Smooth muscle cell (in vitro differentiated cells): ENCODE results near the gene LYSMD1. TPM values are rescaled to one million over a fixed set of nuclear protein-coding genes. Genes with fewer than 3 reads are reported as not detected.

ENCODE experiments used
- DNase-seq: peaks from one replicate; lab custom pipeline; 2025; ENCODE audit not compliant: unreplicated experiment; lab: John Stamatoyannopoulos, UW
- H2AFZ ChIP-seq: fragments of 200-600 bp; sonication (generic); 2 replicates; pipeline ENCODE4 v1.6.0; 2016; ENCODE audit warnings: antibody characterized with exemption, low read depth, mild to moderate bottlenecking
- H3F3A ChIP-seq: fragments of 200-600 bp; sonication (generic); 2 replicates; pipeline ENCODE4 v1.6.0; 2017; ENCODE audit warnings: antibody characterized with exemption, low read depth
- H3K27ac ChIP-seq: fragments of 200-600 bp; sonication (generic); 2 replicates; pipeline ENCODE4 v1.5.1; 2016; ENCODE audit warnings: low read depth, mild to moderate bottlenecking
- H3K27me3 ChIP-seq: fragments of 200-600 bp; sonication (generic); 2 replicates; pipeline ENCODE4 v1.6.1; 2016; ENCODE audit warnings: low read depth, mild to moderate bottlenecking
- H3K36me3 ChIP-seq: fragments of 200-600 bp; sonication (generic); 2 replicates; pipeline ENCODE4 v1.5.1; 2016; ENCODE audit warnings: low read depth
- H3K4me1 ChIP-seq: fragments of 200-600 bp; sonication (generic); 2 replicates; pipeline ENCODE4 v1.5.1; 2016; ENCODE audit warnings: low read depth
- H3K4me2 ChIP-seq: fragments of 200-600 bp; sonication (generic); 2 replicates; pipeline ENCODE4 v1.6.0; 2016; ENCODE audit warnings: mild to moderate bottlenecking
- H3K4me3 ChIP-seq: fragments of 200-600 bp; sonication (generic); 2 replicates; pipeline ENCODE4 v1.5.1; 2016; ENCODE audit warnings: mild to moderate bottlenecking
- H3K79me2 ChIP-seq: fragments of 200-600 bp; sonication (generic); 2 replicates; pipeline ENCODE4 v1.6.0; 2016; ENCODE audit warnings: low read depth, mild to moderate bottlenecking
- H3K9ac ChIP-seq: fragments of 200-600 bp; sonication (generic); 2 replicates; pipeline ENCODE4 v1.6.0; 2016; ENCODE audit warnings: low read depth
- H3K9me3 ChIP-seq: fragments of 200-600 bp; sonication (generic); replicated peaks from 2 replicates; pipeline ENCODE4 v1.5.1; 2016; ENCODE audit warnings: low read depth
- H4K20me1 ChIP-seq: fragments of 200-600 bp; sonication (generic); 2 replicates; pipeline ENCODE4 v1.6.0; 2016; ENCODE audit warnings: low read depth
- WGBS: methylation state at CpG from one replicate; pipeline ENCODE4 v1.1.7; 2016; ENCODE audit warnings: low lambda C conversion rate; 5-methylcytosine and 5-hydroxymethylcytosine counted together
- polyA plus RNA-seq: library from polyadenylated mRNA; unstranded; fragments of >200 nt; fragmentation: Nextera tagmentation; extraction: Ambion mirVana; gene quantifications from 2 replicates; pipeline ENCODE4 v1.2.1, GENCODE V29; 2016
- total RNA-seq: library from RNA; depleted of rRNA; stranded (reverse); fragments of >200 nt; gene quantifications from 2 replicates; pipeline ENCODE4 v1.2.3, GENCODE V29; 2014
- TF ChIP-seq, protein P1 (sequence below): fragments of 200-600 bp; sonication (generic); IDR thresholded peaks from 2 replicates; pipeline ENCODE4 v1.5.1; 2017; ENCODE audit warnings: borderline replicate concordance, mild to moderate bottlenecking, antibody characterized with exemption; ENCODE audit not compliant: insufficient read depth, poor library complexity, severe bottlenecking

LYSMD1 gene
- total and polyA plus RNA-seq, 2 experiments from 2014 or later, result 2.5 to 9.7 TPM

- H3K4me2 ChIP-seq, result no peak overlapping the region
- H3K79me2 ChIP-seq, result peaks cover 35% of the 10 kb centered on the region
- H4K20me1 ChIP-seq, result no peaks in the 10 kb centered on the region
- H3K9me3 ChIP-seq, result no peaks in the 10 kb centered on the region
- no peak overlapping the region for H2AFZ ChIP-seq
- peaks cover 10% of the 10 kb centered on the region for H3K36me3 ChIP-seq
- peaks cover 9% of the 10 kb centered on the region for H3K4me1 ChIP-seq
- H3K27me3 ChIP-seq, result no peaks in the 10 kb centered on the region
- H3K27ac ChIP-seq, result no peak overlapping the region
- H3K9ac ChIP-seq, result no peak overlapping the region
- TF ChIP-seq, protein P1, sequence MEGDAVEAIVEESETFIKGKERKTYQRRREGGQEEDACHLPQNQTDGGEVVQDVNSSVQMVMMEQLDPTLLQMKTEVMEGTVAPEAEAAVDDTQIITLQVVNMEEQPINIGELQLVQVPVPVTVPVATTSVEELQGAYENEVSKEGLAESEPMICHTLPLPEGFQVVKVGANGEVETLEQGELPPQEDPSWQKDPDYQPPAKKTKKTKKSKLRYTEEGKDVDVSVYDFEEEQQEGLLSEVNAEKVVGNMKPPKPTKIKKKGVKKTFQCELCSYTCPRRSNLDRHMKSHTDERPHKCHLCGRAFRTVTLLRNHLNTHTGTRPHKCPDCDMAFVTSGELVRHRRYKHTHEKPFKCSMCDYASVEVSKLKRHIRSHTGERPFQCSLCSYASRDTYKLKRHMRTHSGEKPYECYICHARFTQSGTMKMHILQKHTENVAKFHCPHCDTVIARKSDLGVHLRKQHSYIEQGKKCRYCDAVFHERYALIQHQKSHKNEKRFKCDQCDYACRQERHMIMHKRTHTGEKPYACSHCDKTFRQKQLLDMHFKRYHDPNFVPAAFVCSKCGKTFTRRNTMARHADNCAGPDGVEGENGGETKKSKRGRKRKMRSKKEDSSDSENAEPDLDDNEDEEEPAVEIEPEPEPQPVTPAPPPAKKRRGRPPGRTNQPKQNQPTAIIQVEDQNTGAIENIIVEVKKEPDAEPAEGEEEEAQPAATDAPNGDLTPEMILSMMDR, result no peak
- H3F3A ChIP-seq, result no peaks in the 10 kb centered on the region
- WGBS, result 81% methylated on average over 1 of the region's 1 CpG
- H3K4me3 ChIP-seq, result no peak overlapping the region
- no peak for DNase-seq
Measured at GRCh38 chr1:151187205-151187604, 21.5 kb upstream of the LYSMD1 start.

GRCh38 chr1:151184211-151184610 is 18.5 kb upstream of the LYSMD1 start:
- Histone ChIP-seq H3K27ac (no peak overlapping the region), H2AFZ (no peak overlapping the region), H3F3A (no peaks in the 10 kb centered on the region), H3K27me3 (no peaks in the 10 kb centered on the region), H3K4me1 (peaks cover 7% of the 10 kb centered on the region), H3K4me3 (no peak overlapping the region), H3K4me2 (no peak overlapping the region), H3K9ac (no peak overlapping the region), H3K9me3 (no peaks in the 10 kb centered on the region), H3K79me2 (peaks cover 32% of the 10 kb centered on the region), H3K36me3 (peaks cover 18% of the 10 kb centered on the region), H4K20me1 (no peaks in the 10 kb centered on the region)
- 98% methylated on average over 10 of the region's 10 CpGs for WGBS
- TF ChIP-seq, protein P1, result no peak
- no peak for DNase-seq

DNA sequence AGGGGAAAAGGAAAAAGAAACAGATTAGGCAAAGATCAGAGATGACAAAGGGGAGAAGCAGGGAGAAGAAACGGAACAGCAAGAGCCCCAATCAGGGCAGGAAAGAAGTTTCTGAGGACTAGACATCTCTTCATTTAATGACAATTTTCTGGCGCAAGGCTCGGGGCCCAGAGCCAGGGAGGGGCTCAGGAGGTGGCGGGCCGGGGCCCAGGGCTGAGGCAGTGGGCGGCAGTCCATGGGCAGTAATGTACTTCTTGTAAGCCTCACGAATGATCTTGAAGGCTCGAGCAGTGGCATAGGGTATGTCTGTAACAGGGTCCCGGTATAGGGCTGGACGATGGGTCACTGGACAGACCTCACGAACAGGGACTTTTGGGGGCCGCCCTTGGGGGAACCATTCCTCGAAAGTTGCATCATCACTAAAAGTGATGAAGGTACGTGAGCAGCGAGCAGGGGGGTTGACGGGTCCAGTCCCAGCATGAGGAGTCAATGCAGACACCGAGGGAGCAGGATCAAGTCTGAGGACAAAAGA is 10.9 kb upstream of the LYSMD1 start:
- H3K4me1 ChIP-seq, result no peaks in the 10 kb centered on the region
- no peak for DNase-seq
- WGBS, result 98% methylated on average over 17 of the region's 17 CpGs
- no peaks in the 10 kb centered on the region for H3F3A ChIP-seq
- TF ChIP-seq, protein P1, result no peak
- H3K9me3 ChIP-seq, result no peaks in the 10 kb centered on the region
- H3K4me2 ChIP-seq, result no peak overlapping the region
- H3K27me3 ChIP-seq, result no peaks in the 10 kb centered on the region
- H4K20me1 ChIP-seq, result no peaks in the 10 kb centered on the region
- no peaks in the 10 kb centered on the region for H3K79me2 ChIP-seq
- H3K27ac ChIP-seq, result no peak overlapping the region
- H3K36me3 ChIP-seq, result peaks cover 11% of the 10 kb centered on the region
- no peak overlapping the region for H3K4me3 ChIP-seq
- no peak overlapping the region for H3K9ac ChIP-seq
- H2AFZ ChIP-seq, result no peak overlapping the region

DNA sequence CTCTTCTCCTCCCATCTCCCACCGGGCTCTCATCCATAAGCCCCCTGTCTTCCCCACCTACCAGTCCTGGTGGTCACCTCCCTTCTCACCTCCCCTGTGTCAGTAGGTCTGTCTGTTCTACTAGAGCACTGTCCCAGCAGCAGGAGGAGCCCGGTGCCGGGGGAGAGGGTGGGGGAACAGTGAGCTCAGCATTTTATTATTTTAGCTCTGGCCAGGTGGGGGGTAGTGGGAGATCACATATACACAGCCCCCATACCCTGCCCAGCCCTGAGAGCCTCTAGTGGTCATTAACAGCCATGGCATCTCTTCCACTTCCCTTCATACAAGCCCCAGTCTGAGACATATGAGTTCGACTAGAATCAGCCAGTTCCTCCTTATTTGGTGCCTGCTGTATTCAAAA is 10.2 kb upstream of the LYSMD1 start, which contains the start of gene TMOD4:
TMOD4 (minus strand) TSS at position 119 of the 400 bp plus-strand sequence. CDS start 1,106 bp downstream, outside the sequence.
- Histone ChIP-seq H3K9ac (no peak within 1 kb of the TSS), H3K4me3 (no peak within 1 kb of the TSS), H3K4me1 (no peaks in the 10 kb centered on the region), H3K27ac (no peak within 1 kb of the TSS), H3K79me2 (no peaks in the 10 kb centered on the region), H3K27me3 (no peaks in the 10 kb centered on the region), H3K9me3 (no peaks in the 10 kb centered on the region), H3K4me2 (no peak within 1 kb of the TSS), H3K36me3 (peaks cover 6% of the 10 kb centered on the region), H2AFZ (no peak within 1 kb of the TSS), H3F3A (no peaks in the 10 kb centered on the region), H4K20me1 (no peaks in the 10 kb centered on the region)
- WGBS, result 90% methylated on average over 4 of the region's 4 CpGs
- TF ChIP-seq, protein P1, result peak; percentile 33
- no peak for DNase-seq
